Activated CD4-positive, alpha-beta T cell treated with anti-CD3 and anti-CD28 coated beads, Interleukin-2, amount 50 U/mL, for 24 hours (primary cell): ENCODE data around the gene ALKBH2.

Source experiments
- DNase-seq, 2 donors: peaks; one replicate each; pipeline ENCODE4 v3.0.0-alpha.2; 2020; ENCODE audit warnings: low read depth in 1 of 2, low spot score in 1 of 2

ALKBH2 gene

GRCh38 chr12:109114644-109115043, 21.4 kb upstream of the ALKBH2 start:
- DNase-seq, result no peak

GRCh38 chr12:109113661-109114321, 20.5 kb upstream of the ALKBH2 start:
- DNase-seq, result no peak

- DNase-seq, result no peak
Measured at GRCh38 chr12:109112720-109113465, 19.6 kb upstream of the ALKBH2 start.

- peak; percentile 8 to 32 for DNase-seq
Measured at GRCh38 chr12:109110988-109111495, 17.8 kb upstream of the ALKBH2 start.

GRCh38 chr12:109109746-109110350, 16.6 kb upstream of the ALKBH2 start:
- DNase-seq, result no peak

GRCh38 chr12:109105176-109105575, 11.9 kb upstream of the ALKBH2 start:
- DNase-seq, result no peak

- no peak for DNase-seq
Measured at GRCh38 chr12:109102491-109102890, 9.2 kb upstream of the ALKBH2 start.

- DNase-seq, result no peak
Measured at GRCh38 chr12:109100741-109101140, 7.5 kb upstream of the ALKBH2 start.

GRCh38 chr12:109099431-109100020, 6.3 kb upstream of the ALKBH2 start:
- no peak for DNase-seq

- no peak for DNase-seq
Measured at GRCh38 chr12:109098651-109099050, 5.4 kb upstream of the ALKBH2 start.

- DNase-seq, result no peak
Measured at GRCh38 chr12:109098183-109098604, 4.9 kb upstream of the ALKBH2 start.

- DNase-seq, result peak; percentile 94 to 96
Measured at GRCh38 chr12:109097435-109098182, 4.3 kb upstream of the ALKBH2 start, which contains the start of gene UNG. Gene UNG (plus strand): TSS chr12:109097597. CDS start chr12:109097680, 83 bp downstream.

GRCh38 chr12:109097140-109097434, 3.8 kb upstream of the ALKBH2 start:
- no peak for DNase-seq

- DNase-seq, result no peak
Measured at GRCh38 chr12:109092497-109093021, 713 bp downstream of the ALKBH2 start.

- no peak for DNase-seq
Measured at GRCh38 chr12:109089683-109090082, 3.6 kb downstream of the ALKBH2 start.

GRCh38 chr12:109088818-109089217, 4.5 kb downstream of the ALKBH2 start:
- DNase-seq, result no peak

- no peak for DNase-seq
Measured at GRCh38 chr12:109087250-109087649, 6.0 kb downstream of the ALKBH2 start.

- DNase-seq, result no peak
Measured at GRCh38 chr12:109085590-109085989, 7.7 kb downstream of the ALKBH2 start.

- DNase-seq, result no peak
Measured at GRCh38 chr12:109084425-109084824, 8.8 kb downstream of the ALKBH2 start.

GRCh38 chr12:109082751-109083150, 10.5 kb downstream of the ALKBH2 start:
- no peak for DNase-seq

- DNase-seq, result no peak
Measured at GRCh38 chr12:109074866-109075265, 18.4 kb downstream of the ALKBH2 start.
